Anterior cingulate cortex (tissue), 58 donors: Measurements from ENCODE around the gene HAAO.

ENCODE experiments used
- DNase-seq, 58 donors: peaks; one replicate each; lab custom pipeline; 2025; lab: John Stamatoyannopoulos, UW

Gene HAAO

DNA sequence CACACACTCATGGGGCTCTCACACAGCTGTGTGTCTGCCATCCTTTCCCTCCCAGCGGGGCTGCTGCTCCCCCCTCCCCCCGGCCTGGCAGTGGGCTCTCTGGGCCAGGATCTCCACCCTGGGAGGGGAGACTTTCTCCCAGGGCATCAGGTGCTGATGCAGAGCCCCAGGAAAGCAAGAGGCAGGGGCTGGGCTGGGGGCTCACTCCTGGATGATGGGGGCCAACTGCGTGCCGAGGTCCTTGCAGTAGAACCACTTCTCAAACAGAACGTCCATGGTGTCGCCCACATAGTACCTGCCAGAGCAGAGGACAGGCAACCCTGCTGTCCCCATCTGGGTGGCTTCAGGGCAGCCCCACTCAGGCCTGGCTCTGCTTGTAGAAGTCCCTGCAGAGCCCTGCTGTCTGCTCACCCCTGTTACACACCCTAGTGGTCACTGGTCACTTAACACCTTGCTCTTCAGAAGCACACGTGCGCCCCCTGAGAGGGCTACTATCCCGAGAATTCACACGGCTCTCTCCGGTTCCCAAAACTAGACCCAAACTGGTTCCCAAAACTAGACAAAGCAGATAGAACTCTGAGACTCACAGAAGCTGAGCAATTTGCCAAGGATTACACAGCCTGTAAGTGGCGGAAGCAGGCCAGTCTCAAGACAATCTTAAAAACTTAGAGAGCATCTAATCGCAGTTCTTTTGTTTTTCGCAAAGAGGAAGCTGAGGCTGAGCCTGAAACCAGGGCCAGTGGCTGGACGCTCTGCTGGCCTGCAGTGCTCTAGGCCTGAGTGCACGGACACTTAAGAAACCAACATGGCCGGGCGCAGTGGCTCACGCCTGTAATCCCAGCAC, 21.9 kb downstream of the HAAO start:
- DNase-seq = peak in 2 of 58 donors; percentile 10 to 51

DNA sequence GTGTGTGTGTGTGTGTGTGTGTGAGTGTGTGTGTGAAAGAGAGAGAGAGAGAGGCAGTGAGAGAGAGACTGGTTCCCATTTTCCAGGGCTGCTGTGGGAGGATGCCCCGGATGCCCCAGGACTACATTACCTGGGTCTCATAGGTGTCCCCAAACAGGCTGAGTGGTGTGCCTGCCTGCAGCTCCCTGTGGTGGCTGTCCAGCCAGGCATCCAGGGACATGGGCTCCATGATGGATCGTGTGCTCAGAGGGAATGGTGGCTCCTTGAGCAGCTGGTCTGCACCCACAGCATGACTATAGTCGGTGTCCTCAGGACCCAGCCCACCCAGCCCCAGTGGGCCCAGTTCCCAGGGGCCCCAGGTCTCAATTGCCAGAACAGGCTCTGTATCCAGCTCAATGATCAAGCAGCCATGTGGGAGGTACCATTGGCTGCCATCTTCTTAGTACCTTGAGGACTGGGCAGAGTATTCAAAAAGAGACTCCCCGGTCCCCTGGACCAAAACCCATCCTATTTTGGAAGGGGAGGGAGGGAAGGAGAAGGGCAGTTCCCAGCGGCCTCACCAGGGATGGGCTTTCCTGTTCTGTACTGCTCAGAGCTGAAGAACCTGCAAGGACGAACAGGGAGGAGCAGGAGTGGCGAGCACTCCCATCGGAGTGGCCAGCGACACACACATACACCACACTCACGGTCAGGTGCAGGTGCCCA, 22.6 kb downstream of the HAAO start:
- DNase-seq = no peak

DNA sequence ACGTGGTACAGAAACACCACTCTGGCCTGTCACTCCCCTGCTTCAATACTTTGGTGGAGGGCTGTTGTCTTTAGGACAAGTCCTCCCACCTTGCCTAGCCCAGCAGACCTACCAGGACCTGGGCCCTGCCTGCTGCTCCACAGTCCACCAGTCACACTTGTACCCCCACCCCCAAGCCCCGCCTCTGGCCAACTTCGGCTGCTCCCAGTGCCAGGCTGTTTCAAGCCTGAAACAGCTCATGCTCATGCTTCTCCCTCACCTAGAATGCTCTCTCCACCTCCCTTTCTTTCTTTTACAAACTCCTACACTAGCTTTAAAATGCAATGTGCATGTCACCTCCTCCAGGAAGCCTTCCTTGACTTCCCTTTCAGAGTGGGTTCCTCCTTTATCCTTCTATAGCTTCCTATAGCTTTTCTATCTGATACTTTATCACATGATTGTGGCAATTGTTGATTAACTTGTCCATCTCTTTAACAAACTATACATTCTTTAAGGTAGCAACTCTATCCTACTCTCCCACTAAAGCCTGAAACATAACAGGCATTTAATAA, 23.6 kb downstream of the HAAO start:
- no peak for DNase-seq

DNA sequence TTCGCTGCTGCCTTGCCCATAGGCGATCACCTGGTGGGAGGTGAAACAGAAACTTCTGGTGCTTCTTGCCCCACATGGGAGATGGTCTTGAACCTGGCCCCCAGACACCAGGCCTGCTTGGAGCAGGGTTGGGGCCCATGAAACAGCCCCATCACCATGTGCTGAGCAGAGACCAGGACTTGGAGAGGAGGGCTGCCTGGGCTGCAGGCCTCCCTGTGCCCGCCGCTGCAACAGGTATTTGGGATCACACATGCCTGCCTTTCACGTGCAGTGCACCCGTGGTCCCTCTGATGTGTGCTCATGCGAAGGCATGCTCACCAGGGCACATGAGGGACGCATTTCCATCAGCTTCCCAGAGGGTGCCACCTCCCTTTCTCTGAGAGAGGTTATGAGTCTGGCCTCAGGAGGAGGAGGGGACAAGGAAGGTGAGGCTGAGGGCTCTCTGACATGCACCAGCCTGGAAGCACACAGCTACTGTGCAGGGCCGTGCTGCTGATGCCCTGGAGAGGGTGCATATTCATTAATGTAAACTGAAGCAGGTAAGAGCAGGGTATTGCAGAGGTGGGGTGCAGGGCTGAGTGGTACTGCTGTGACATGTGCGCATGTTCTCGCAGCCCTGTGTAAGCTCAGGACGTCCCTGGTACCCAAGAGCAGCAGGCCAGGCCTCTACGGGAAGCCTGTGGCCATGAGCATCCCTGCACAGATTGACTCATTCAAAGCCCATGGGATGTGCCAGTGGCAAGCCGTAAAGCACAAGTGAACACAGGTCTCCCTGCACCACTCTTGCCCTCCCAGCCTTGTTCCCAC, 24.3 kb downstream of the HAAO start:
- no peak for DNase-seq

DNA sequence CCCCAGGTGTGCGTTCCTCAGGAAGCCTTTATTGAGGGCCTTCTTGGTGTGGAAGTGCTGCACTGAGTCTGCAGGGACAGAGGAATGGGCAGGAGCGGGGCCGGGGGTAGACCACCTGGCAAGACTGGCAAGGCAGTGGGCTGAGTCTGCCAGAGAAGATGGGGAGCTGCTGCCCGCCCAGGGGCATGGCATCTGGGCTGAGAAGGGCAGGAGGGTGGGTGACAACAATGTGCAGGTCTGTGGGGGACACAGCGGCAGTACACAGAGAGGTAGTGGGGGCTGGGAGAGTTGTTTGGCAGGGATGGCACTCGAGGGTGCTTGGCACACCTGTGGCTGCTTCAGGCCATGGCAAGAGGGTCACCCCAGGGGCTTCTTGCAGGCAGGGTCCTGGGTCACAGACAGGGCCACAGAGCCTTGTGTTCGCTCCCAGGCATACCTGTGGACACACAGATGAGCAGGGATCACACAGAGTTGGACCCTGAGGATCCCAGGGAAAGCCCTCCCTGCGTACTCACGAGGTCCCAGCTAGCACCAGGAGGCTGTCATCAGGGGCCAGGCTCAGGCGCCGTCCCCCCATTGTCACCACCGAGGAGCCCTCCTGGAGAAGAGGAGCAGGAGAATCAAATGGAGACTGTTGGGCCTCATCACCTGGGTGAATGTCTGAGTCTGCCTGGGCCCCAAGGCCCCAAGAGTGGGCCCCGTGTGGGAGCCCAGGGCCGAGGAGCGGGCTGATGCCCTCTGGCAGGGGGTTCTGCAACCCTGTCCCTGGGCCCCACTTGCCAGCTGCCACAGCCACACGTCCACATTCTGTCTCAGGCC, 25.1 kb downstream of the HAAO start:
- no peak for DNase-seq

DNA sequence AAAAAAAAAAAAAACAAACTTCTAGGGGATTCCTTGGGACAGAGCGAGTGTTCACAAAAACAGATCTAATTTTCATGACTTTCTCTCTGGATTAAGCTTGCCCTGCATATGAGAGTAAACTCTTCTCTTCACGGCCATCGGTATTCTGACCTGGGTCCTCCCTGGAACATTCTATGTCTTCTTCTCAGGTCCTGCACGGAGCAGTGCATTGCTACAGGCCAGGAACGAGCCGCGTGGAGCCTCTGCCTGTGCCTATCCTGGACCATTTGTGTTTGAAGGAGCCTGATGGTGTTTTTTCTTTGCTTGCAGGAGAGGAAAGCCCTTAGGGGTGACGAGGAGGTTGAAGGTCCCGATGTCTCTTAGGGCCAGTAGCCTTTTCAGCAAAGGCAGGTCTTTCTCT, 26.7 kb downstream of the HAAO start:
- no peak for DNase-seq

DNA sequence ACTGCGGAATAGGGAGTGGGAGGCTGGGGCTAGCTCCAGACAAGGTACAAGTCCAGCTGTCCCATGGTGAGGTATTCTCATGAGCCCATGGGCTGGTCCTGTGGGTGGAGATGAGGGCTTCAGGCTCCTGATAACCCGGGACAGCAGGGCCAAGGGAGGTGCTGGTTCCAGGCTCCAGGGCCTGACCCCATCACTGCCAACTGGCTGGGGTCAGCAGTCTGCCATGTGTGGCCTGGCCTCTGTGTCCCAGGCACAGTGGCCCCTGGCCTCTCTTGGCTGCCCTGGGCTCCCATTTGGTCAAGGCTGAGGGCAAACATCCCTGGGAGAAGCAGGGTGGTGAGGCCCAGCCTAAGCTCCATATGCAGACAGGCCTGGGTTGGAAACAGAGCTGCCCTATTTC, 27.5 kb downstream of the HAAO start:
- no peak for DNase-seq

DNA sequence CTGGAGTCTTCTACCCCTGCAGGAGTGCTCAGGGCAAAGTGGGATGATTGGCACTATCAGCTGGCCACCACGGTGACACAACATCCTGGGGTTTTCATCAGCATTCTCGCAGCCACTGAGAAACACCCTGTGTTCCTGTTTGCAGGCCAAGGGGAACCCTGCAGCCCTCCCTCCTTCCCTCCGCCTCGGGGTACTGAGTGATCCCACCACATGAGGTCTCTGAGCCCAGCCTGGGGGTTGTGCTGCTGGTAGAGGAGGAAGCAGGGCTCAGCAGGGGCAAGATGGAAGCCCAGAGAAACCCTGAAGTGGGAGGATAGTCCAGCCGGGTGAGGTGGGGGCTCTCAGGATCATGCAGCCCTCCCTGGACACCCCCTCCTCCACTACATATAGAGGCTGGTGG, 28.3 kb downstream of the HAAO start, which contains the start of gene OXER1:
Gene OXER1, minus strand, starts transcription at position 40 of the 400 bp plus-strand sequence. CDS start 73 bp downstream, outside the sequence.
- peak in 1 of 58 donors; percentile 32 for DNase-seq

- DNase-seq = no peak
These were observed 29.3 kb downstream of the HAAO start for GRCh38 chr2:42762823-42763804.

DNA sequence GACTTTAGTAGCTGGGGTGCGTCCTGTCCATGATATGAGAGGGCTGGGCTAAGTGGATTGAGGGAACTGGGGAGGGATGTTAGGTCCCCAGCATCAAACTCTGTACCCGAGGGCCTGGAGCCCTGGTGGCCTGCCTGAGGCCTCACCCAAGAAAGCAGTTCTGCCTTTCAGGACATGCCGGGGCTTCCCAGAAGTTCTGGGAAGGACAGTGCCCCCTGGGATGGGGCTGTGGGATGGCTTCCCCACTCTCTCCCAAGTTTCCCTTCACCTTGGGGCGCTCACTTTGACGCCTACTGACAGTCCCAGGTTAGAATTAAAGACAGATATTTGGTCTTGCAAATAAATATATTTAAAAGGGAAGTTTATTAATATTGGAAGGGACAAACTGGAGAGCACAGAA, 30.2 kb downstream of the HAAO start:
- DNase-seq = no peak

GRCh38 chr2:42761554-42761953, 30.8 kb downstream of the HAAO start:
- DNase-seq = no peak

DNA sequence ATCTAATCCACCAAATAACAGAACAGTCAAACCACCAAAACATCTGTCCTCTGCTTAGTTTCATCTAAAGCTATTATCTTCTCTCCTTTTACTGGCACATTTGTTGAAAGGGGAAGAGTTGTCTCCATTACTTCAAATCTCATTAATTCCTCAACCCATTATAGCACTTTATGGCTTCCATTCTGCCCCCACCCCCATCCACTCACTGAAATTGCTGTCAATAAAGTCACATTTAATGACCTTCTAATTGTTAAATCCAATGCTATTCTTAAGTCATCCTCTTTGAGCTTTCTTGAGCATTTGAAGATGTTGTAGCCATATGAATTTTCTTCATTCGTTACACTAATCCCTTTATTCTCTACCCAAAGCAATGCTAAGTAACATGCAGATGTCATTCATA, 33.6 kb downstream of the HAAO start:
- no peak for DNase-seq

- no peak for DNase-seq
These were observed 34.2 kb downstream of the HAAO start for GRCh38 chr2:42757981-42758740.

DNA sequence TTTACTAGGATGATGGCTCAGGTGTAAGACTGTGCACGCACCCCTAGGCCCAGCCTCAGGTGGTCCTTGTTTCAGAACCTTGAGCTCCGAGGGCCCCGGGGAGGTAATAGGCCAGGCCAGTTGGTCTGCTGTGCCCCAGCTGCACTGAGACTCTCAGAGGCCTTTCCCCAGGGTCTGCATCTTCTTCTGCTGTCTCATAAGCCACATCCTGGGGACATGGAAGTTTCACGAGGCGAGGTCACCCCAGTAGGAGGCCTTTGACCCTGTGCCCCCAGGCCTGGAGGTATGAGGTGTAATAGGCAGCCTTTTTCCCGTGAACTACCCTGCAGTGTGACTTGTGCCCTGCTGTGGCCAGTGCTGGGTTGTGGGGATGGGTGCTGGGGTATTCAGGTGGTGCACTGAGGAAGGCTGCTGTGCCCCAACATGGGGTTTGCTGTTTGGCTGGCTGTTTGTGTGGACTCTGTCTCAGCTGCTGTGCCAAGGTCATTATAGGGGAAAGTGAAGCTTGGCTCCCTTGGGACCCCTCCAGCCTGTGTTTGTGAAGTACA, 35.3 kb downstream of the HAAO start:
- no peak for DNase-seq

GRCh38 chr2:42756150-42756775, 36.1 kb downstream of the HAAO start:
- no peak for DNase-seq

- peak in 5 of 58 donors; percentile 13 to 43 (median 34) for DNase-seq
These were observed 37.0 kb downstream of the HAAO start for GRCh38 chr2:42755191-42755880.
